Frontal cortex (tissue), 4 donors: Measurements from ENCODE around the gene PLPPR2. TPM values are rescaled to one million over a fixed set of nuclear protein-coding genes. Genes with fewer than 3 reads are reported as not detected.
"Not testable (repeated sequence)": the region's sequence is repeated elsewhere in the genome, so short reads cannot be mapped to it uniquely, and the experiment has no call there.

Source experiments
- DNase-seq, 2 donors: peaks; one replicate each; pipeline ENCODE4 v3.0.0; 2012; ENCODE audit warnings: low spot score in 2 of 2
- FAIRE-seq: peaks from 2 replicates; lab custom pipeline; 2012; peaks lifted over from hg19 to GRCh38; lab: Jason Lieb, UNC
- small RNA-seq: library from RNA; depleted of rRNA; stranded (forward); fragments of <200 nt; gene quantifications from one replicate; pipeline ENCODE3, GENCODE V24; 2014
- total RNA-seq: library from RNA; depleted of rRNA; stranded (reverse); fragments of >200 nt; gene quantifications from one replicate; pipeline ENCODE4 v1.2.3, GENCODE V29; 2014
- donor health status: control.
- donor health status: control.
- donor health status: control.

Gene PLPPR2
- total RNA-seq, 1 donor from 2014 or later: 30.6 TPM

DNA sequence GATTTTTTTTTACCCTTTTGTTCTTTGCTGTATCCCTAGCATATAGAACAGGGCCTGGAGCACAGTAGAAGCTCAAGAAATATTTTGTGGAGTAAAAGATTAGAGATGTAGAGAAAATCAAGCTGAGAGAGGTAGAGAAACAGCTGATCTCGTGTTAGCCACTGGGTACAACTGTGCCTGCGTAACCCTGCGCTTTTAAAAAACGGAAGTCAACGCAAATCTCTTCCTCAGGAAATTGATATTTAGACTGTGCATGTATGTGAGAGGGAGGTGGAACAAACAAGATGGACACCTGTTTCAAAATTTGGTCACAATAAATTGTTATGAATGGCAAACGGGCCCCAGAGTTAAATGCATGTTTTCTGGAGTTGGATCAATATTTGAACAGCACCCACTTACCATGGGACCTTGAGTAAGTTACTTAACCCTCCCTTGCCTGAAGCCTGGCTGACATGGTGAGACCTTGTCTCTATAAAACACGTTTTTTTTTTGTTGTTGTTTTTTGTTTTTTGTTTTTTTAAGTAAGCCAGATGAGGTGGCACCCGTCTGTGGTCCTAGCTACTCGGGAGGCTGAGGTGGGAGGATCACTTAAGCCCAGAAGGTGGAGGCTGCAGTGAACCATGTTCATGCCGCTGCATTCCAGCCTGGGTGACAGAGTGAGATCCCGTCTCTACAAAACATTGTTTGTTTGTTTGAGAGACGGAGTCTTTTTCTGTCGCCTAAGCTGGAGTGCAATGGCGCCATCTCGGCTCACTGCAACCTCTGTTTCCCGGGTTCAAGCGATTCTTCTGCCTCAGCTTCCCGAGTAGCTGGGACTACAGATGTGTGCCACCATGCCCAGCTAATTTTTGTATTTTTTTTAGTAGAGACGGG, 32.2 kb downstream of the PLPPR2 start:
- no peak for FAIRE-seq
- no peak for DNase-seq

DNA sequence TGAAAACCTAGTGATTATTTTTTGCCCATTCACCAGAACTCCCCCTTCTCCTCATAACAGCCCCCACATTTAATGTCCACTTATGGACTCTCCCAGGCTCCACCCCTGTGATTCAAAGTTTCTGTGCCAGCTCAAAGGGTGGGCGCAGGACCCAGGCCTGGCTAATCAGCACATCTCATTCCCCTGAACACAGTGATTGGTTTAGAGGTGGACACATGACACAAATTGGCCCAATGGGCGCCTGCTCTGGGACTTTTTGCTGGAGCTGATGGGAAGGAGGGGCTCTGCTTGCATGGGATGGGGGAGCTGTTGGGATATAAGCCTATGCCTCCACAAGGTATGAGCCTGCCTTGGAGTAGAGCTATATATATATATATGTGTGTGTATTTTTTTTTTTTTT, 35.1 kb downstream of the PLPPR2 start:
- no peak for DNase-seq
- no peak for FAIRE-seq

DNA sequence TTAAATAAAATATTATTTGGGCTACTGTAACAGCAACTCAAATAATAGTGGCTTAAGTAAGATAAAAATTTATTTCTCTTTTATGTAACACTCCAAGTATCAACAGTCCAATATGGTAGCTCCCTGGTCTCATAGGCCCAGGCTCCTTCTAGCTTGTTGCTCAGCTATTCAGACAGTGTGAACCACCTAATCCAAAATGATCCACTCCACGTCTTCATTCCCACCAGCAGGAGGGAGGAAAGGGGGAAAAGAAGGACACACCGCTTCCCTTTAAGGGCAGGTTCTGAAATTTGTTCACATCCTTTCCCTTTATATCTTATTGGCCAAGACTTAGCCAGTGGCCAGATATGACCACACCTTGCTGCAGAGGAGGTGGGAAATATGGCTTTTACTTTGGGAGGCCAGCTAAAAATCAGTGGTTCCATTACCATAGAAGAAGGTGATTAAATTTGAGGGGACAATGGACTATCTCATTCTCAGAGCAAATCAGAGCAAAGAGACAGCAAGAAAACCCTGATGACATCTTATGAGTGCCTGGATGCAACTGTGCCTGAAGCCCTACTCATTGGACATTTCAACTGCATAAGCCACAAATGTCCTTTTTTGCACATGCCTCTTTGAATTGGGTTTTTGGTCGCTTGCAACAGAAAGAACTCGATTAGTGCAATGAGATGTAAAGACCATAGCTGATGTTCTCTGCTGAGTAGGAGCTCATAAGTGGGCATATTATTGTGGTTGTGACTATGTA, 35.9 kb downstream of the PLPPR2 start:
- FAIRE-seq (no peak), DNase-seq (no peak)

DNA sequence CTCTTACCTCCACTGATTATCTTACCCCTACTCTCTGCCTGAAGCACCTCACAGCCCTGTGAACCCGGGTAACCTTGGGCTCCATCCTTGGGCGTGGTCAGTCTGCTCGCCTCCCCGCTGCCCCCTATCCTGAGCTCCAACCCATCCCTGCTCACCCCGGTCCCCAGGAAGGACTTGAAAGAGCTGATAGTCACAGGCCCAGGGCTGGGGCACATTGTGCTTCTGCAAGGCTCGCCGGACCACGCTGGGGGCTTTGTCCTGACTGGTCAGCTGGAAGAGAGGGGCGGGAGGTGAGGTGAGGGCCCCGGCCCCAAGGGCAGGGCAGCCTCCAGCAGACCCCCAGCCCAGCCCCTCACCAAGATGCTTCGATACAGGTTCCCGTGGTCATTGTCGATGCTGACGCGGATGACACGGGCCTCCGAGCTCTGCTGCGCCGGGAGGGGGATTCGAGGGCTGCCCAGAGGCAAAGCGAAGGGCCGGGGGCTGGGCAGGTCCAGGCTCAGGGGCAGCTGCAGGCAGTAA, 41.9 kb downstream of the PLPPR2 start:
- DNase-seq (no peak), FAIRE-seq (no peak)

DNA sequence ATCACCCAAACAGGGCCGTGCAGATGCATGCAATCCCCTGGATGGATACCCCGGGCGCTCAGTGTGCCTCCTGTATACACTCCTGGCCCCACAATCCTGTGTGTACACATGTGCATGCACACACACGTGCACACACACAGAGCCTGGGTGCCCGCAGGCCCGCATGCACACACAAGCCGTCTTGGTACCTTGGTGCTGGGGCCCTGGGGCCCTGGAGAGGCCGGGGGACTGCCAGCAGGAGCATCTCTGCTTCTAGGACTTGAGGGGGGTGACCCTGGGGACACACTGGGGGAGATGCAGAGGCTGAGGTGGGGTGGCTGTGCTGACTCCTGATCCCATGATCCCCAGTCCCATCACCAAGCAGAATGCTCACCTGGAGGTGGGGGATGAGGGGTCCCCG, 44.4 kb downstream of the PLPPR2 start:
- DNase-seq (no peak), FAIRE-seq (no peak)

DNA sequence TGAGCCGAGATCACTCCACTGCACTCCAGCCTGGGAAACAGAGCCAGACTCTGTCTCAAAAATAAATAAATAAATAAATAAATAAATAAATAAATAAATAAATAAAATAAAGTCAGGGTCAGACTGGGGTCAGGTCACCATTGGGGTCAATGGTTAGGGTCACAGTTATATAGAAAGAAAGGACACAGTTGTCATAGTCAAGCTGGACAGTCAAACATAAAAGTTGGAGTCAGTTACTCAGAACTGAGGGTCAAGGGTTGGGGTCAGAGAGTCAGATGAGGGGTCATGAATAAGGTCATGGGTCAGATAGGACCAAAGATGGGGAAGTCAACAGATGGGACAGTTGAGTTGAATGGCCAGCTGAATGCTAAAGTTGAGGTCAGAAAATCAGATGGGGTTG, 45.6 kb downstream of the PLPPR2 start:
- DNase-seq (no peak), FAIRE-seq (no peak)

DNA sequence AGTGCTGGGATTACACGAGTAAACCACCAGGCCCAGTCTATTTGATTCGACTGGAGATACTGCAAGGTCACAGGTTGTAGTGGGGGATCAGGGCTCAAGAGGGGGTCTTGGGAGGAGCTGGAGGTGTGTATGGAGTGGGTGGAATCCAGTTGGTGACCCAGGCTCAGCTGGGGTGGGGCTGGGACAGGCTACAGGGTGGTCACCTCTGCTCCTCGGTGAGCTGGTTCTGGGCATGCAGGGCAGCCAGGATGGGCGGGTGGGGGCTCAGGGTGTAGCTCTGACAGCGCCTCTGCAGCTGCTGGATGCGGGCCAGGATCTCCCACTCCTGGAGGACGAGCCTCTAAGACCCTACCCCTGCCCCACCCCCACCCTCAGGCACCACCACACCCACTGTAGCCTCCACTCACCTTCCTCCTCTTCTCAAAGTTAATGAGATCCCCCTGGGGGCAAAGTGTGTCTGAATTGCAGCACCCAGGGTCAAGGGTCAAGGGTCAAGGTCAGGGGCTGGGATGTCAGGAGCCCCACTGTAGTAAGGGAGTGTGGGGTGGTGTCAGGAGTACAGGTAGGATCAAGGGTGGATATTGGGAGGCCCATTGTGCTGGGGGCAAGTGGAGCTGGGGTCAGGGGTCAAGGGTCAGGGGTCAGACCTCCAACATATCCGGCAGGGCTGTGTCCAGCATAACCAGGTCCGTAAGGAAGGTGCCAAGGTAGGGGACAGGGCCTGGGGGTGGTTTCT, 46.7 kb downstream of the PLPPR2 start:
- FAIRE-seq: no peak
- no peak for DNase-seq

DNA sequence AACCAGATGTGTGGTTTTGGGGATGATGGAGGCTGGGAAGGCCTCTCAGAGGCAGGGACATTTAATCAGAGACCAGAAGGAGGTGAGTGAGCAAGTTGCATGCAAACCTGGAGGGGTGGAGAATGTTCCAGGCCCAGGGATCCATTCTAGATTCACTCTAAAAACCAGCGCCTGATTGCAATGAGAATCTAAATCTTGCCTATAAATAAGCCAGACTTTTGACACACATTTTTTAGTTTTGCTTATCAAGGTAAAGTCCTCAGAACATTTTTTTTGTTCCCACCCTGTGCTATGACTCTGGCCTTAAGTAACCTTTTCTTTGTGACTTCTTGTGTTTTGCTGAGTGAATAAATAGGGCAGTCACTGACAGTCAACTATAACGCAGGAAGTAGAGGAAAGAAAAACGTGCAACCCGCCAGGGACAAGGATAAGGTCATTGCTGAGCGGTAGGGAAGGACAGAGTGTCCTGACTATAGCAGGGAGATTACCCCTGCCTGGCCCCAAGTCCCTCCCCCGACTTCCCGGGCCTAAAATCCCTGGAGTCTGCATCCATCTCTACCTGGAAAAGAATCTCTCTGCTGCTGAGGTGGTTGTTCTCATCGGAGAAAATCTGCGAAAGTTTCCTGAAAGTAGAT, 49.5 kb downstream of the PLPPR2 start:
- DNase-seq (no peak), FAIRE-seq (no peak)

DNA sequence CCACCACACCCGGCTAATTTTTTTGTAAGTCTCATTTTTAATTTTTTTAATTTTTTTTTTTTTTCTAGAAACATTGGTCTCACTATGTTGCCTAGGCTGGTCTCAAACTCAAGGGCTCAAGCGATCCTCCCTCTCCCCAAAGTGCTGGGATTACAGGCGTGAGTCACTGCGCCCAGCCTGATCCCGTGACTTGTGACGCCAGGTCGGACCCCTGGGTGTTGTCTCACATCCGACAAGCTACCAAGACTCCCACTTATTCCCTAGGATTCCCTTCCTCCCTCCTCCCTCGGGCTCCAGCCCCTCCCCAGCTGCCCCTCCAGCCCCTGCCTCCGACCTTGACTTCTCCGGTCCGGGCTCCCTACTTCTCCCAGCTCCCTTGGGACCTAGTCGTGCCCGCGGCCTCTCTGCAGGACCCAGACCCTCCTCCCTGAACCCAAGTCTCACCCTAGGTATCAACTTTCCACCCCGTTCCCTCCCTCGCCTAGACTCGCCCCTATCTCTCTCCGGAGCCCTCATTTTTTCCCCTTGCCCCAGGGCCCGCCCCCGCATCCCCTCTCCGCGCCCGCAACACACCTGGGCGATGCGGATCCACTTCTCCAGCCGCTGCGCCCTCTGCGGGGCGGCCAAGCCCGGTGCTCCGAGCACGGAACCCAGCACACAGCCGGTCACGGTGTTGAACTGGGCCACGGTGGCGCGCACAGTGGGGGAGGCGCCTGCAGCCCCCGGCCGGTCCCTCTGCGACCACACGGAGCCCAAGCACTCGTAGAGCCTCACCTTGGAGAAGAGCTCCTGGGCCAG, 50.8 kb downstream of the PLPPR2 start:
- DNase-seq (no peak), FAIRE-seq (no peak)

DNA sequence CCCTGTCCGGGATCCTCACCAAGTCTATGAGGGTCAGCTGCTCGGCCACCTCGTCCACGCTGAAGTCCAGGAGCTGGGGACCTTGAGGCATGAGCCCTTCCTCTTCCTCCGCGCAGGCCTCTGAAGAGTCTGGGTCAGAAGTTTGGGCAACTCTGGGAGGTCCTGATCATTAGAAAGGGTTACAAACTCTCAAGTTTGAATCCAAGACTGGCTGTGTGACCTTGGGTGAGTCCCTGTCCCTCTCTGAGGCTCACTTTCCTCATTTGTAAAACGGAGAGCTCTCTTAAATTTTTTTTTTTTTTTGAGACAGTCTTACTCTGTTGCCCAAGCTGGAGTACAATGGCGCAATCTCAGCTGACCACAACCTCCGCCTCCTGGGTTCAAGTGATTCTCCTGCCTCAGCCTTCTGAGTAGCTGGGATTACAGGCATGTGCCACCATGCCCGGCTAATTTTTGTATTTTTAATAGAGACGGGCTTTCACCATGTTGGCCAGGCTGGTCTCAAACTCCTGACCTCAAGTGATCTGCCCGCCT, 51.5 kb downstream of the PLPPR2 start:
- FAIRE-seq: not testable (repeated sequence)

DNA sequence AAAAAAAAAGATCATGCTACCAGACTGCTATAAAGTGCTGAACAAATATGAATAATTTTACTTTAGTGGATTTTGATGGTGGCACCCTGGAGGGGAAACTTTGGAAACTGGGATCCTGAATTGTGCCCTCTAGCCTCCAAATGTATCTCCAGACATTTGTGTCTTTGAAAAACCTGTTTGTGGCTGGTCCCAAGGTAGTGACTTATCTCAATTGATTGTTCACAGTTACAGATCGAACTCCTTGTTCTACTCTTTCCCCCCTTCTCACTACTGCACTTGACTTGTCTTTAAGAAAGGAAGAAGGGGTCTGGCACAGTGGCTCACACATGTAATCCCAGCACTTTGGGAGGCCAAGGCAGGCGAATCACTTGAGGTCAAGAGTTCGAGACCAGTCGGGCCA, 53.4 kb downstream of the PLPPR2 start:
- DNase-seq: no peak
- no peak for FAIRE-seq

More for the DNA sequence above, 51.5 kb downstream of the PLPPR2 start:
- DNase-seq: not testable (repeated sequence)

DNA sequence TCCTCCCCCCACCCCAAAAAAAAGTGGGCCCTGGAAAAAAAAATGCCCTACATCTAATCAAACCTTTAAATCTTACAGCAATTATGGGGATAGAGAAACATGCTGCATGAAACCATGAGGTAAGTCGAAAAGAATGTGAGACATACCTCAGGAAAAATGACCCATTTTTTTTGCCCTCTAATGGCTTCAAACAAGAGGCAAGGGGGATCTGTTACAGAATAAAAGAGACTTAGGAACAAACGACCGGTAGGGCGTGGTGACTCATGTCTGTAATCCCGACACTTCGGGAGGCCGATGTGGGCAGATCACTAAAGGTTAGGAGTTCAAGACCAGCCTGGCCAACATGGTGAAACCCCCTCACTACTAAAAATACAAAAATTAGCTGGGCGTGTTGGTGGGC, 55.5 kb downstream of the PLPPR2 start:
- FAIRE-seq (no peak), DNase-seq (no peak)

DNA sequence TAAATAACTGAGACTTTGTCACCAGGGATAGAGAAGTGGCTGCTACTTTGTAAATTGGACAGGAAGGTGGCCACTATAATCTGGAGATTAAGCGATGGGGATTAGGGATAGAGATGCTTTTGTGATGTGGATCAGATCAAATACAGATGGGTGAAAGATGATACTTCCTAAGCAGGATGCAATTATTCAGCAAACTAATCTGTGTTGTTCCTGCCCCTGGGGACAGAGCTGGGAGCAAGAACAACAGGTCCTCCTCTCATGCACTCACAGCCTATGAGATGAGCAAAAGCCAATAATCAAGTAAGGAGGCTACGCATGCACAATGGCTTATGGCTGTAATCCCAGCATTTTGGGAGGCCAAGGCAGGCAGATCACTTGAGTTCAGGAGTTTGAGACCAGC, 59.3 kb downstream of the PLPPR2 start:
- no peak for DNase-seq
- FAIRE-seq: no peak

Small RNA genes lying within 50 kb of the gene (small RNA-seq; reads per million reads assigned to genes)
- gene RF00019: not detected

Other genes starting within 250 kb of the PLPPR2 start
- 6.9 TPM for gene SPC24, start 199.7 kb upstream of the PLPPR2 start, total RNA-seq
- gene KANK2, start 157.9 kb upstream of the PLPPR2 start, total RNA-seq: 7.3 TPM
- not detected for gene ANGPTL8, start 115.8 kb upstream of the PLPPR2 start, total RNA-seq
- 4.1 TPM for gene DOCK6, start 92.9 kb upstream of the PLPPR2 start, total RNA-seq
- not detected for gene TSPAN16, start 59.3 kb upstream of the PLPPR2 start, total RNA-seq
- gene RAB3D, start 15.8 kb upstream of the PLPPR2 start, total RNA-seq: 21.6 TPM
- 27.7 TPM for gene TMEM205, start 9.2 kb upstream of the PLPPR2 start, total RNA-seq
- 2.9 TPM for gene CCDC159, start 8.9 kb upstream of the PLPPR2 start, total RNA-seq
- 0.82 TPM for gene SWSAP1, start 19.2 kb downstream of the PLPPR2 start, total RNA-seq
- gene EPOR, start 28.9 kb downstream of the PLPPR2 start, total RNA-seq: 3.3 TPM
- 0.41 TPM for gene RGL3, start 63.9 kb downstream of the PLPPR2 start, total RNA-seq
- 0.41 TPM for gene ODAD3, start 79.7 kb downstream of the PLPPR2 start, total RNA-seq
- gene PRKCSH, start 80.2 kb downstream of the PLPPR2 start, total RNA-seq: 39.1 TPM
- 98.2 TPM for gene ELAVL3, start 125.6 kb downstream of the PLPPR2 start, total RNA-seq
- 16.3 TPM for gene ZNF653, start 150.4 kb downstream of the PLPPR2 start, total RNA-seq
- 60.3 TPM for gene ECSIT, start 173.7 kb downstream of the PLPPR2 start, total RNA-seq
- 1.2 TPM for gene CNN1, start 183.4 kb downstream of the PLPPR2 start, total RNA-seq
- 19.2 TPM for gene ELOF1, start 203.8 kb downstream of the PLPPR2 start, total RNA-seq
- gene ACP5, start 222.2 kb downstream of the PLPPR2 start, total RNA-seq: 0.41 TPM
- gene ZNF627, start 242.1 kb downstream of the PLPPR2 start, total RNA-seq: 106 TPM